Panc1 (cell line): ENCODE data around the gene LPIN1. TPM values are rescaled to one million over a fixed set of nuclear protein-coding genes. Genes with fewer than 3 reads are reported as not detected.

Source experiments
- ATAC-seq: fragments of 200-7000 bp; cut with Tn5 transposase; 2 replicates; pipeline ENCODE4 v1.9.1; 2020; ENCODE audit warnings: mild to moderate bottlenecking, moderate library complexity
- BruUV-seq: library from RNA; stranded (reverse); fragments of 400-500 nt; replicated peaks from 2 replicates; lab custom pipeline; 2021; lab: Mats Ljungman, UMichigan
- CTCF ChIA-PET: fragments of 300-600 bp; sonication (Branson Sonifier 250); formaldehyde crosslinking; loops from one replicate; lab custom pipeline; 2022; ENCODE audit warnings: antibody characterized with exemption; lab: Charles Lee
- POLR2A ChIA-PET: fragments of 300-600 bp; sonication (Branson Sonifier 250); formaldehyde crosslinking; loops from one replicate; lab custom pipeline; 2022; ENCODE audit warnings: antibody characterized with exemption; lab: Charles Lee
- DNase-seq: peaks from one replicate; pipeline ENCODE4 v3.0.0-alpha.2; 2010; ENCODE audit warnings: low read depth, low spot score
- H3K27ac ChIP-seq: 2 replicates; pipeline ENCODE4 v1.5.1; 2011; ENCODE audit warnings: mild to moderate bottlenecking, low read length, inconsistent platforms
- H3K27me3 ChIP-seq: fragments of 200-500 bp; sonication (Bioruptor generic); 2 replicates; pipeline ENCODE4 v1.6.0; 2014; ENCODE audit warnings: low read length, inconsistent platforms; ENCODE audit not compliant: control insufficient read depth, insufficient read depth
- H3K36me3 ChIP-seq: fragments of 200-500 bp; sonication (Bioruptor generic); 2 replicates; pipeline ENCODE4 v1.5.1; 2014; ENCODE audit warnings: inconsistent platforms, mild to moderate bottlenecking, low read length, moderate library complexity; ENCODE audit not compliant: control insufficient read depth, insufficient read depth
- H3K4me1 ChIP-seq: 2 replicates; pipeline ENCODE4 v1.5.1; 2011; ENCODE audit warnings: inconsistent platforms, mild to moderate bottlenecking, low read length, moderate library complexity; ENCODE audit not compliant: control insufficient read depth, insufficient read depth
- H3K4me3 ChIP-seq, 2 experiments: 2 replicates each; pipeline ENCODE4 v1.5.1; 2011 to 2012; ENCODE audit warnings: low read depth in 2 of 2, low read length in 2 of 2, mild to moderate bottlenecking in 2 of 2, inconsistent platforms in 1 of 2, moderate library complexity in 1 of 2
- H3K9me3 ChIP-seq: fragments of 200-500 bp; sonication (Bioruptor generic); 2 replicates; pipeline ENCODE4 v1.5.1; 2014; ENCODE audit warnings: low read depth, mild to moderate bottlenecking, inconsistent platforms, low read length, moderate library complexity; ENCODE audit not compliant: control insufficient read depth, insufficient read depth
- POLR2AphosphoS5 ChIP-seq: IDR thresholded peaks from 2 replicates; pipeline ENCODE4 v1.6.1; 2012; ENCODE audit warnings: mild to moderate bottlenecking, low read depth, low read length, moderate library complexity
- SIN3A ChIP-seq: IDR thresholded peaks from 2 replicates; pipeline ENCODE4 v1.6.1; 2012; ENCODE audit warnings: low read depth, mild to moderate bottlenecking, low read length, moderate library complexity, borderline replicate concordance; ENCODE audit not compliant: insufficient read depth
- TCF7L2 ChIP-seq: IDR thresholded peaks from 2 replicates; pipeline ENCODE4 v1.6.1; 2011; ENCODE audit warnings: mild to moderate bottlenecking, low read depth, low read length, inconsistent platforms
- in situ Hi-C: cut with HindIII; loops from 2 replicates; pipeline ENCODE4 v1.10.0; 2016; ENCODE audit warnings: low sequenced_read_pairs, low pct_unique_long_range_greater_than_20kb
- intact Hi-C: fragments of 100-400 bp; cut with micrococcal nuclease; formaldehyde crosslinking; loops from one replicate; pipeline ENCODE4 v1.10.0; 2022; ENCODE audit not compliant: unreplicated experiment
- total RNA-seq: library from RNA; stranded (reverse); gene quantifications from one replicate; pipeline ENCODE4 v1.2.1, GENCODE V29; 2021; ENCODE audit not compliant: unreplicated experiment
- TF ChIP-seq, protein P1 (sequence below), 2 experiments: IDR thresholded peaks; 2 replicates each; pipeline ENCODE4 v1.6.1; 2011 to 2012; ENCODE audit warnings: low read depth in 2 of 2, control low read depth in 1 of 2, low read length in 1 of 2, mild to moderate bottlenecking in 1 of 2, moderate library complexity in 1 of 2; ENCODE audit not compliant: insufficient read depth in 1 of 2
- TF ChIP-seq, protein P2 (sequence below): fragments of 450-650 bp; IDR thresholded peaks from 2 replicates; pipeline ENCODE4 v1.5.1; 2017; ENCODE audit warnings: mild to moderate bottlenecking

The LPIN1 gene
- total RNA-seq, 1 experiment from 2014 or later = 51.8 TPM

DNA sequence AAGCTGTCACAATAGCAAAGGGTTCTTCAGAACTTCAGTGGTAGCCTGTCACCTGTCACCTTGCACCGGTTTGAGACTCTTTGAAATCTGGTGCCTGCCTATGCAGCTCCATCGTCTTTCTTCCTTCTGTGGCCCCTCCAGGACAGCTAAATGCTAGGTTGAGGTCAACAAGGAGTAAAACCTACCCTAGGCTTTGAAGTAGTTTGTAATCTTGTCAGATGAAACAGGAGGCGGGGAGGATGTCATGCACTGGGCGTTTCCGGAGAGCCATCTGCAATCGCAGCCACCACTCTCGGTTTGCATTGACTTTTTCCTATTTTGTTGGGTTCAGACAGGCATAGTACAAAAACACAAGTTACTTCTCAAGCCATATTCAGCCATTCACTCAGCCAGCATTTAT is 116.7 kb downstream of the LPIN1 start:
- no peak for DNase-seq
- no TSS peak for BruUV-seq
- no peaks in the 10 kb centered on the region for H3K27me3 ChIP-seq
- CTCF ChIA-PET = interaction anchor here (0.9 kb wide), 1 partner anchor 481 kb away, joined by 3 read pairs; no protein-coding TSS in a partner anchor
- no peaks in the 10 kb centered on the region for H3K36me3 ChIP-seq
- intact Hi-C loops (no loop called here), in situ Hi-C loops (no loop called here)
- H3K4me1 ChIP-seq = peaks cover 2% of the 10 kb centered on the region; the same call in 1 of the 2 replicates
- no peak for TF ChIP-seq SIN3A
- TF ChIP-seq, protein P1, sequence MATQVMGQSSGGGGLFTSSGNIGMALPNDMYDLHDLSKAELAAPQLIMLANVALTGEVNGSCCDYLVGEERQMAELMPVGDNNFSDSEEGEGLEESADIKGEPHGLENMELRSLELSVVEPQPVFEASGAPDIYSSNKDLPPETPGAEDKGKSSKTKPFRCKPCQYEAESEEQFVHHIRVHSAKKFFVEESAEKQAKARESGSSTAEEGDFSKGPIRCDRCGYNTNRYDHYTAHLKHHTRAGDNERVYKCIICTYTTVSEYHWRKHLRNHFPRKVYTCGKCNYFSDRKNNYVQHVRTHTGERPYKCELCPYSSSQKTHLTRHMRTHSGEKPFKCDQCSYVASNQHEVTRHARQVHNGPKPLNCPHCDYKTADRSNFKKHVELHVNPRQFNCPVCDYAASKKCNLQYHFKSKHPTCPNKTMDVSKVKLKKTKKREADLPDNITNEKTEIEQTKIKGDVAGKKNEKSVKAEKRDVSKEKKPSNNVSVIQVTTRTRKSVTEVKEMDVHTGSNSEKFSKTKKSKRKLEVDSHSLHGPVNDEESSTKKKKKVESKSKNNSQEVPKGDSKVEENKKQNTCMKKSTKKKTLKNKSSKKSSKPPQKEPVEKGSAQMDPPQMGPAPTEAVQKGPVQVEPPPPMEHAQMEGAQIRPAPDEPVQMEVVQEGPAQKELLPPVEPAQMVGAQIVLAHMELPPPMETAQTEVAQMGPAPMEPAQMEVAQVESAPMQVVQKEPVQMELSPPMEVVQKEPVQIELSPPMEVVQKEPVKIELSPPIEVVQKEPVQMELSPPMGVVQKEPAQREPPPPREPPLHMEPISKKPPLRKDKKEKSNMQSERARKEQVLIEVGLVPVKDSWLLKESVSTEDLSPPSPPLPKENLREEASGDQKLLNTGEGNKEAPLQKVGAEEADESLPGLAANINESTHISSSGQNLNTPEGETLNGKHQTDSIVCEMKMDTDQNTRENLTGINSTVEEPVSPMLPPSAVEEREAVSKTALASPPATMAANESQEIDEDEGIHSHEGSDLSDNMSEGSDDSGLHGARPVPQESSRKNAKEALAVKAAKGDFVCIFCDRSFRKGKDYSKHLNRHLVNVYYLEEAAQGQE (IDR thresholded peaks at IDR 0.05; ENCODE audit: insufficient read depth in 1 of 2, low read depth in 2 of 2, low read length in 1 of 2) = no peak
- no peak for TF ChIP-seq POLR2AphosphoS5
- no peak for TF ChIP-seq TCF7L2
- TF ChIP-seq, protein P2, sequence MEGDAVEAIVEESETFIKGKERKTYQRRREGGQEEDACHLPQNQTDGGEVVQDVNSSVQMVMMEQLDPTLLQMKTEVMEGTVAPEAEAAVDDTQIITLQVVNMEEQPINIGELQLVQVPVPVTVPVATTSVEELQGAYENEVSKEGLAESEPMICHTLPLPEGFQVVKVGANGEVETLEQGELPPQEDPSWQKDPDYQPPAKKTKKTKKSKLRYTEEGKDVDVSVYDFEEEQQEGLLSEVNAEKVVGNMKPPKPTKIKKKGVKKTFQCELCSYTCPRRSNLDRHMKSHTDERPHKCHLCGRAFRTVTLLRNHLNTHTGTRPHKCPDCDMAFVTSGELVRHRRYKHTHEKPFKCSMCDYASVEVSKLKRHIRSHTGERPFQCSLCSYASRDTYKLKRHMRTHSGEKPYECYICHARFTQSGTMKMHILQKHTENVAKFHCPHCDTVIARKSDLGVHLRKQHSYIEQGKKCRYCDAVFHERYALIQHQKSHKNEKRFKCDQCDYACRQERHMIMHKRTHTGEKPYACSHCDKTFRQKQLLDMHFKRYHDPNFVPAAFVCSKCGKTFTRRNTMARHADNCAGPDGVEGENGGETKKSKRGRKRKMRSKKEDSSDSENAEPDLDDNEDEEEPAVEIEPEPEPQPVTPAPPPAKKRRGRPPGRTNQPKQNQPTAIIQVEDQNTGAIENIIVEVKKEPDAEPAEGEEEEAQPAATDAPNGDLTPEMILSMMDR = no peak
- no peak for ATAC-seq
- no peak overlapping the region for H3K4me3 ChIP-seq
- H3K27ac ChIP-seq = no peak overlapping the region; the same call in 1 of the 2 replicates
- POLR2A ChIA-PET = no interaction called here
- H3K9me3 ChIP-seq = no peaks in the 10 kb centered on the region; the same call in 1 of the 2 replicates

DNA sequence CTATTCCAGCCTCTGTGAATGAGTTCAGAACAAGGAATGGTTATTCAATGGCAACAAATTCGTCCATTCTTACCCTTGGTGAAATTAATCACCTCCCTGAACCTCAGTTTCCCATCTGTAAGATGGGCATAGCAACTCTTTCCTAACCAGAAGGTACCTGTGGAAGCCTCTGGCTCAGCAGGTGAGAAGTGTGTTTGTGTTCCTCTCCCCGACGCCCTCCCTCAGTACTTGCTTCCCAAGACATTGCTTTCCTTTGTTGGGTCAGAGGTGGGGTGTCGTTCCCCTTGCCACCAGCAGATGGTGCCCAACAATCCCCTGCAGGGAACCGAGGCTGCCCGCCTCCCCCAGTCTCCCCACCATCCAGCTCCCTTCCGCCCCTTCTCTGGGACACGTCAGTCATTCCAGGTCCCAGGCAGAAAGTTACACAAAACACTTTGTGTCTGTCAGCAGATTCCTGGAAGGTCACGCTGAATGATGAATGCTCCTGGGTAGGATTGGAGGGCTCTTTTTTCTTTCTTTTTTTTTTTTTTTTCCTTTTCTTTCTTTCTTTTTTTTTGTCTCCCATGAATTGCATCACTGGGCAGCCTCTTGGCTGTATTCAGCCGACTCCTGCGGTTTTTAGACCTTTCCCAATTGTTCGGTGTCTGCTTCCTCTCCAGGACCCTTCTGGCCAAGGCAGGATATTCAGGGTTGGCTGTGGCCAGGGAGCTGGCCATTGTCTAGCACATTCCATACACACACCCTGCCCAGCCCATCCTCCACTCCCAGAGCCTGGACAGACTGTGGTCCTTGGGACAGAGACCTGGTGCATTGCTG is 117.3 kb downstream of the LPIN1 start:
- no TSS peak for BruUV-seq

More for the DNA sequence above, 117.3 kb downstream of the LPIN1 start:
- ChIA-PET POLR2A (no interaction called here), CTCF (interaction anchor here (0.6 to 0.9 kb wide), 2 partner anchors 124 to 480 kb away, joined by 3 read pairs; no protein-coding TSS in a partner anchor)
- Histone ChIP-seq H3K4me1 (peaks cover 2% of the 10 kb centered on the region; the same call in 1 of the 2 replicates), H3K4me3 (no peak overlapping the region), H3K36me3 (no peaks in the 10 kb centered on the region), H3K27ac (peak overlapping the region; percentile 52), H3K9me3 (no peaks in the 10 kb centered on the region; the same call in 1 of the 2 replicates), H3K27me3 (no peaks in the 10 kb centered on the region)
- TF ChIP-seq TCF7L2 (no peak), POLR2AphosphoS5 (no peak), SIN3A (no peak)
- TF ChIP-seq, protein P1 (IDR thresholded peaks at IDR 0.05; ENCODE audit: insufficient read depth in 1 of 2, low read depth in 2 of 2, low read length in 1 of 2) = no peak
- TF ChIP-seq, protein P2 = peak; percentile 93
- DNase-seq (peak; percentile 54), ATAC-seq (peak; percentile 89)
- in situ Hi-C loops = no loop called here
- intact Hi-C loops = no loop called here
